Peyer's patch (tissue), 4 donors: Measurements from ENCODE around the gene DMRT1. TPM values are rescaled to one million over a fixed set of nuclear protein-coding genes. Genes with fewer than 3 reads are reported as not detected.

Source experiments
- DNase-seq, 3 donors: peaks; one replicate each; pipeline ENCODE4 v3.0.0-alpha.2; 2017 to 2019
- H3K27ac ChIP-seq, 4 donors: fragments of 200-600 bp; sonication (generic); one replicate each; pipeline ENCODE4 v1.5.1; 2016 to 2019
- H3K27me3 ChIP-seq, 2 donors: fragments of 200-600 bp; sonication (generic); one replicate each; pipeline ENCODE4 v1.5.1; 2019
- H3K36me3 ChIP-seq, 3 donors: fragments of 200-600 bp; sonication (generic); one replicate each; pipeline ENCODE4 v1.5.1; 2016 to 2019
- H3K4me1 ChIP-seq, 4 donors: fragments of 200-600 bp; sonication (generic); one replicate each; pipeline ENCODE4 v1.5.1; 2016 to 2019
- H3K4me3 ChIP-seq, 4 donors: fragments of 200-600 bp; sonication (generic); 1 replicate in 3 of 4; 2 replicates in 1 of 4; pipeline ENCODE4 v1.5.1; 2016 to 2019; ENCODE audit warnings: mild to moderate bottlenecking in 1 of 4
- H3K9me3 ChIP-seq, 4 donors: fragments of 200-600 bp; sonication (generic); one replicate each; pipeline ENCODE4 v1.5.1; 2016 to 2019; ENCODE audit warnings: mild to moderate bottlenecking in 1 of 4
- POLR2A ChIP-seq, 2 donors: fragments of 450-650 bp; IDR thresholded peaks; one replicate each; pipeline ENCODE4 v1.5.1; 2017; ENCODE audit warnings: antibody characterized with exemption in 2 of 2, mild to moderate bottlenecking in 2 of 2, moderate library complexity in 2 of 2
- total RNA-seq, 4 donors: library from RNA; depleted of rRNA; stranded (reverse); fragments of >200 nt; gene quantifications; one replicate each; pipeline ENCODE4 v1.1.0, GENCODE V29; 2016
- TF ChIP-seq, protein P1 (sequence below), 6 experiments: fragments of 450-650 bp in 4 of 6; fragments of 200-600 bp in 2 of 6; sonication (generic) in 1 of 6; IDR thresholded peaks; one replicate each; pipeline ENCODE4 v1.5.1; 2017 to 2019; ENCODE audit warnings: antibody characterized with exemption in 6 of 6, mild to moderate bottlenecking in 3 of 6, moderate library complexity in 1 of 6

Gene DMRT1
- total RNA-seq, 4 donors from 2014 or later: not detected

DNA sequence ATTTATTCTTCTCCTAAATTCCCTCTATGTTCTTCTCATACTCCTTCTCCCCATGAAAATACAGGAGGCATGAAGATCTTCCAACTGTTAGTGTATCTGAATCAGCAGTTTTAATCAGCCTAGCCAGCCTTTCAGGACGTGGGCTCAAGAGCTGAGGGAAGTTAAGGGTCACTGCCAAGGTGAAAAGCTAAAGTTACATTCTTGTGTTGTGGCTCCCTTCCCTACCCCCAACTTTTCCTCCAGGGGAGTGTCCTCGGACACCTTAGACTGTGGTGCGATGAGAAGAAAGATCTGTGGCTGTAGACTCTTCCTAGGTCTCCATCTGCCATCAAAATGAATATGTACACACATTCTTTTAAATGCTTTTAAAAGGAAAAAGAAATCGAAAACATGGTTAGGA lies 139.1 kb downstream of the DMRT1 start:
- TF ChIP-seq POLR2A (IDR thresholded peaks at IDR 0.05): no peak
- TF ChIP-seq, protein P1, sequence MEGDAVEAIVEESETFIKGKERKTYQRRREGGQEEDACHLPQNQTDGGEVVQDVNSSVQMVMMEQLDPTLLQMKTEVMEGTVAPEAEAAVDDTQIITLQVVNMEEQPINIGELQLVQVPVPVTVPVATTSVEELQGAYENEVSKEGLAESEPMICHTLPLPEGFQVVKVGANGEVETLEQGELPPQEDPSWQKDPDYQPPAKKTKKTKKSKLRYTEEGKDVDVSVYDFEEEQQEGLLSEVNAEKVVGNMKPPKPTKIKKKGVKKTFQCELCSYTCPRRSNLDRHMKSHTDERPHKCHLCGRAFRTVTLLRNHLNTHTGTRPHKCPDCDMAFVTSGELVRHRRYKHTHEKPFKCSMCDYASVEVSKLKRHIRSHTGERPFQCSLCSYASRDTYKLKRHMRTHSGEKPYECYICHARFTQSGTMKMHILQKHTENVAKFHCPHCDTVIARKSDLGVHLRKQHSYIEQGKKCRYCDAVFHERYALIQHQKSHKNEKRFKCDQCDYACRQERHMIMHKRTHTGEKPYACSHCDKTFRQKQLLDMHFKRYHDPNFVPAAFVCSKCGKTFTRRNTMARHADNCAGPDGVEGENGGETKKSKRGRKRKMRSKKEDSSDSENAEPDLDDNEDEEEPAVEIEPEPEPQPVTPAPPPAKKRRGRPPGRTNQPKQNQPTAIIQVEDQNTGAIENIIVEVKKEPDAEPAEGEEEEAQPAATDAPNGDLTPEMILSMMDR (IDR thresholded peaks at IDR 0.05): no peak
- no peak overlapping the region for H3K4me3 ChIP-seq
- no peak for DNase-seq
- H3K36me3 ChIP-seq: no peaks in the 10 kb centered on the region
- H3K9me3 ChIP-seq: no peaks in the 10 kb centered on the region
- H3K27ac ChIP-seq: no peak overlapping the region
- peaks cover 0 to 44% of the 10 kb centered on the region in 2 donors for H3K27me3 ChIP-seq
- H3K4me1 ChIP-seq: peaks cover 0 to 11% (median 0%) of the 10 kb centered on the region in 4 donors

- no peak overlapping the region for H3K4me3 ChIP-seq
- TF ChIP-seq, protein P1 (IDR thresholded peaks at IDR 0.05): no peak
- TF ChIP-seq POLR2A (IDR thresholded peaks at IDR 0.05): no peak
- H3K9me3 ChIP-seq: no peaks in the 10 kb centered on the region
- peaks cover 0 to 35% of the 10 kb centered on the region in 2 donors for H3K27me3 ChIP-seq
- no peak for DNase-seq
- no peak overlapping the region for H3K27ac ChIP-seq
- no peaks in the 10 kb centered on the region for H3K36me3 ChIP-seq
- H3K4me1 ChIP-seq: peaks cover 0 to 6% (median 0%) of the 10 kb centered on the region in 4 donors
Measured at GRCh38 chr9:981491-981898, 140.0 kb downstream of the DMRT1 start.

DNA sequence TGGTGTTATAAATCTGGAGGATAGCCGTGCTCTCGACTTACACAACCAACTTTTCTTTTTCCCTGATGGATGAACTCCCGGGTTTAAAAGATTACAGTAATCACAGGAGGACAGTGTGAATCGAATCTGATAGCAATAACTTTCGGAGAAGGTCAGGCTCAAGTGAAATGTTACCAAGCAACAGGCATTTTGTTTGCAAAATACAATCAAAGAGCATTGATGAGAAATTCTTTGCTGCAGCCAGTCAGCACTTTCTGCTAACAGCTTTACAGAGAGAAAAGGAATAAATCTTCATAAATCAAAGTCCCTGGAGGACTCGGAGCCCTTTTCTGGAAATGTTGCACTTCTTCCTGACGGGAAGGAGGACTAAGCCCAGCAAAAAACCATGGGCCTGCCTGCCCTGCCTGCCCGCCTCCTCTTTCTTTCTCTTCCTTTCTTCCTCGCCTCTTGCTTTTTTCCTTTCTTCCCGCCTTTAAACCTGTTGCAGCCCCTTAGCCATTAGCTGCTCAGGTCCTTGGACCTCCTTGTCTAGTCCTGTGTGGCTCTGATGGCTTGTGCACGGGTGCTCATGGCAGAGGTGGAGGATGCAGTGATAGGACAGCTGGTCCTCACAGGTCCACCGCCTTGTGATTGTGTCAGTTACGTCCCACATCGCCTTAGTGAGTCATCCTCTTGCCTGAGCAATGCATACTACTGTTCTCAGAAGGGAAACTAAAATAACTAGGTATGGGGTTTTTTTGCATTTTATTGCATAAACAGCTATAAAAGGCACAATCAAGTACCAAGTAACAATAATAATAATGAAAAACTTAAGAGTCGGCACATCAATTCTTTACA lies 141.1 kb downstream of the DMRT1 start:
- H3K9me3 ChIP-seq: no peaks in the 10 kb centered on the region
- H3K4me3 ChIP-seq: no peak overlapping the region
- TF ChIP-seq, protein P1 (IDR thresholded peaks at IDR 0.05): no peak
- no peak for TF ChIP-seq POLR2A (IDR thresholded peaks at IDR 0.05)
- no peak for DNase-seq
- H3K27ac ChIP-seq: no peak overlapping the region
- peaks cover 0 to 25% of the 10 kb centered on the region in 2 donors for H3K27me3 ChIP-seq
- H3K36me3 ChIP-seq: no peaks in the 10 kb centered on the region
- H3K4me1 ChIP-seq: no peaks in the 10 kb centered on the region

DNA sequence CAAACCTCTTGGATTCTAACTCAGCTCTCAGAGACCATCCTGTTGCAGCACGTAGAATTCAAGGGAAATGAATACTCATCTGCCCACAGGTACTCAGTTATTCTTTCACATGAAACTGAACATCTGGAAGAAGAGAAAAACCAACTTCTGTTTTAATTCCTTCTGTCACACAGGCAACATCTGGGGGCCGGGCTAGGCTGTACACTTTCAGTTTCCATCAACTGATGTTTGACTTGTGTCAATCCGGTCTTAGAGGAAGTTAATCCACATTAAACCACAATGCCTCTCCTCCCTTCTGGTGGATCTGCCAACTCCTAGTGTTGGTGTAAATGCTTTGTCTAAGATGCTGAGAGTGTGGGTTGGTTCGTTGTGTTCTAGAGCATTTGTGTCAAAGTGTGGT lies 152.5 kb downstream of the DMRT1 start:
- DNase-seq: no peak
- TF ChIP-seq, protein P1 (IDR thresholded peaks at IDR 0.05): no peak
- TF ChIP-seq POLR2A (IDR thresholded peaks at IDR 0.05): no peak

DNA sequence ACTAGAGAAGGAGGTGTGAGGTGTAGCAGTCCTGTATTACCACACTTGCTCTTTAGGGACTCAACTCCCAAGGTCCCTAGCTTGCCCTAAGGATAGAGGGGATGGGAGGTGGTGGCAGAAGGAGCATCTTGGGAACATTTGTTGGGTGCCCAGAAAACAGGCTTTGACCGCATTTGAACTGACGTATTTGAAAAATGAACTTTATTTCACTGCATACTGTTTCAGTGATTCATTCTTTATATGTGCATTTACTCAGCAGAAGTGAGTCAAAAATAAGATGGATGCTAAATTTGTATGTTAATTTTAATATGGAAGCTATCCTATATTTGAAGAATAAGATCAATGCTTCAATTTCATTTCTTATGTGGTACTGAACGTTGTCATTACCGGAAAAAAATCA lies 153.7 kb downstream of the DMRT1 start:
- no peaks in the 10 kb centered on the region for H3K9me3 ChIP-seq
- no peak overlapping the region for H3K27ac ChIP-seq
- TF ChIP-seq, protein P1 (IDR thresholded peaks at IDR 0.05): no peak
- no peak for TF ChIP-seq POLR2A (IDR thresholded peaks at IDR 0.05)
- H3K4me1 ChIP-seq: no peaks in the 10 kb centered on the region
- H3K27me3 ChIP-seq: no peaks in the 10 kb centered on the region
- H3K4me3 ChIP-seq: no peak overlapping the region
- DNase-seq: no peak
- no peaks in the 10 kb centered on the region for H3K36me3 ChIP-seq

More for the DNA sequence above, 152.5 kb downstream of the DMRT1 start:
- Histone ChIP-seq H3K36me3 (no peaks in the 10 kb centered on the region), H3K27me3 (no peaks in the 10 kb centered on the region), H3K27ac (no peak overlapping the region), H3K4me3 (no peak overlapping the region), H3K4me1 (no peaks in the 10 kb centered on the region), H3K9me3 (no peaks in the 10 kb centered on the region)
